ENCODE measurements around the gene CAPN7.

Gene CAPN7

DNA sequence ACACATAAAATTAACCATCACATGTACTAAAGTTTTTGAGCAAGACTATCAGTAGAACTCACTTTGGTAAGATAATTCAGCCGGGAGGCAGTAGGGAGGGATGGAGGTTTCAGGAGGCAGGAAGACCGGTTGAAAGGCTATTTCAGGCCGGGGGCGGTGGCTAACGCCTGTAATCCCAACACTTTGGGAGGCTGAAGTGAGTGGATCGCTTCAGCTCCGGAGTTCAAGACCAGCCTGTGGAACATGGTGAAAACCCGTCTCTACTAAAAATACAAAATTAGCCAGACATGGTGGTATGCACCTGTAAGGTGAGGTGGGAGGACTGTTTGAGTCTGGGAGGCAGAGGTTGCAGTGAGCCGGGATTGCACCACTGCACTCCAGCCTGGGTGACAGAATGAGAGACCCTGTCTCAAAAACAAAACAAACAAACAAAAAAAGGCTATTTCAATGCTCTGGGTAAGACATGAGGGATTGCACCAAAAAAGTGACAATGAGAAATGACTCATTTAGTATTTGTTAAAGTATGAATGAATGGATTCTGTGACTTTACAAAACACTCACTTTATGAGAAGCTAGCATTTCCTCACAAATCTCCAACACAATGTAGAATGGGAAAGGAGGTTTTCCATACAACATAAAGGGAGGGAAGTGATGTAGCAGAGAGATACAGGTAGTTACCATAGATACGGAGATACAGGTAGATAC, 82.4 kb downstream of the CAPN7 start:
- no peak overlapping the region for H2AFZ ChIP-seq (ENCODE audit: low read depth, low read length, severe bottlenecking)
- H3K4me2 ChIP-seq (ENCODE audit: low read depth, low read length, poor library complexity, severe bottlenecking): no peak overlapping the region
- H3K79me2 ChIP-seq (ENCODE audit: insufficient read depth, low read length): no peaks in the 10 kb centered on the region
- H3K36me3 ChIP-seq (ENCODE audit: low read length): no peaks in the 10 kb centered on the region
- no peaks in the 10 kb centered on the region for H3F3A ChIP-seq (ENCODE audit: insufficient read depth)
- no peak overlapping the region for H3K27ac ChIP-seq (ENCODE audit: low read depth, low read length)
- H3K4me3 ChIP-seq (ENCODE audit: insufficient read depth, low read length, poor library complexity, severe bottlenecking): no peak overlapping the region
- no peaks in the 10 kb centered on the region for H4K20me1 ChIP-seq (ENCODE audit: low read depth, low read length)
- H3K27me3 ChIP-seq (ENCODE audit: low read length): no peaks in the 10 kb centered on the region
- no peak overlapping the region for H3K9ac ChIP-seq (ENCODE audit: low read length)
- H3K9me3 ChIP-seq (ENCODE audit: insufficient read depth, low read length): no peaks in the 10 kb centered on the region
- no peaks in the 10 kb centered on the region for H3K9me2 ChIP-seq (replicated peaks; ENCODE audit: insufficient read depth, low read length)
- TF ChIP-seq, protein P1, sequence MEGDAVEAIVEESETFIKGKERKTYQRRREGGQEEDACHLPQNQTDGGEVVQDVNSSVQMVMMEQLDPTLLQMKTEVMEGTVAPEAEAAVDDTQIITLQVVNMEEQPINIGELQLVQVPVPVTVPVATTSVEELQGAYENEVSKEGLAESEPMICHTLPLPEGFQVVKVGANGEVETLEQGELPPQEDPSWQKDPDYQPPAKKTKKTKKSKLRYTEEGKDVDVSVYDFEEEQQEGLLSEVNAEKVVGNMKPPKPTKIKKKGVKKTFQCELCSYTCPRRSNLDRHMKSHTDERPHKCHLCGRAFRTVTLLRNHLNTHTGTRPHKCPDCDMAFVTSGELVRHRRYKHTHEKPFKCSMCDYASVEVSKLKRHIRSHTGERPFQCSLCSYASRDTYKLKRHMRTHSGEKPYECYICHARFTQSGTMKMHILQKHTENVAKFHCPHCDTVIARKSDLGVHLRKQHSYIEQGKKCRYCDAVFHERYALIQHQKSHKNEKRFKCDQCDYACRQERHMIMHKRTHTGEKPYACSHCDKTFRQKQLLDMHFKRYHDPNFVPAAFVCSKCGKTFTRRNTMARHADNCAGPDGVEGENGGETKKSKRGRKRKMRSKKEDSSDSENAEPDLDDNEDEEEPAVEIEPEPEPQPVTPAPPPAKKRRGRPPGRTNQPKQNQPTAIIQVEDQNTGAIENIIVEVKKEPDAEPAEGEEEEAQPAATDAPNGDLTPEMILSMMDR (IDR thresholded peaks at IDR 0.05; ENCODE audit: insufficient read depth, low read length, poor library complexity, severe bottlenecking): no peak
- no peak for TF ChIP-seq EZH2phosphoT487 (conservative IDR thresholded peaks at IDR 0.05; ENCODE audit: low read length)

DNA sequence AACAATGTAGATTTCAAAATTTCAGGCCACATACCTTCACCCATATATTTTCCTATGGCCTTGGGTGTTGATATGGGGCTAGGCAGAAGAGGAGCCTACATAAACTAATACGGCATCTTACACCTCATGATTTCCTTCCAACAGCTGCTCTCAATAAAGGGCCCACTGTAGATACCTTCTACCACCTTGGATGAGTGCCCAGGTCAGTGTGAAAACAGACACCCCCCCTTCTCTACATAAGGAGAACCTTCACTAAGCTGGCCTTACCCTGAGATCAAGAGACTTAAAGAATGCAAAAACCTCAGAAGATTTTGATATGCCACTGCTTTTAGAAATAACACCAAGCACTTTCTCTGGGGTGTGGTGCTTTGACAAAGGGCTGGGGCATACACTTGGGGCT, 83.6 kb downstream of the CAPN7 start:
- H3K79me2 ChIP-seq (ENCODE audit: insufficient read depth, low read length): no peaks in the 10 kb centered on the region
- H3K4me3 ChIP-seq (ENCODE audit: insufficient read depth, low read length, poor library complexity, severe bottlenecking): no peak overlapping the region
- H3K27ac ChIP-seq (ENCODE audit: low read depth, low read length): no peak overlapping the region
- H3F3A ChIP-seq (ENCODE audit: insufficient read depth): no peaks in the 10 kb centered on the region
- H3K9me2 ChIP-seq (replicated peaks; ENCODE audit: insufficient read depth, low read length): no peaks in the 10 kb centered on the region
- no peaks in the 10 kb centered on the region for H3K27me3 ChIP-seq (ENCODE audit: low read length)
- no peak overlapping the region for H3K4me2 ChIP-seq (ENCODE audit: low read depth, low read length, poor library complexity, severe bottlenecking)
- no peaks in the 10 kb centered on the region for H3K9me3 ChIP-seq (ENCODE audit: insufficient read depth, low read length)
- H2AFZ ChIP-seq (ENCODE audit: low read depth, low read length, severe bottlenecking): no peak overlapping the region
- no peak overlapping the region for H3K9ac ChIP-seq (ENCODE audit: low read length)
- TF ChIP-seq, protein P1 (IDR thresholded peaks at IDR 0.05; ENCODE audit: insufficient read depth, low read length, poor library complexity, severe bottlenecking): no peak
- no peak for TF ChIP-seq EZH2phosphoT487 (conservative IDR thresholded peaks at IDR 0.05; ENCODE audit: low read length)
- H4K20me1 ChIP-seq (ENCODE audit: low read depth, low read length): no peaks in the 10 kb centered on the region
- H3K36me3 ChIP-seq (ENCODE audit: low read length): no peaks in the 10 kb centered on the region

DNA sequence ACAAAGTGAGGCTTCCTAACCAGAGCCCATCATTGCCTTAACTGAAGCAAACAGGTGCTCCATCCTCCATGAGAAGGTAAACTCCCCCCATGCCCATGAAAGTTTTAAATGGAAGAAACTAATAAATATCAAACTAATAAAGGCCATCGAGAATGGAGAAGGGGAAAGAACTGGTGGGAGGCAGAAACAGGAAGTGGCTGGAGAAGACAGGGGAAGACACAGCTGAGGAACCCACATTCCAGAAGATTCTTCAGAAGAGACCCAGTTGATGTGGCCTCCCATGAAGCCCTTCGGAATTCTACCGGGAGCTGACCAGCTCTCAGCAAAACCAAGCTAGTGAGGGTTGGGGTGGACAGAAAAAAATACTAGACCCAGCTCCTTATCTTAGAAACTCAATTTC, 84.7 kb downstream of the CAPN7 start:
- Histone ChIP-seq H3K9ac (ENCODE audit: low read length) (no peak overlapping the region), H3K4me3 (ENCODE audit: insufficient read depth, low read length, poor library complexity, severe bottlenecking) (no peak overlapping the region)

More for the DNA sequence above, 84.7 kb downstream of the CAPN7 start:
- Histone ChIP-seq H4K20me1 (ENCODE audit: low read depth, low read length) (no peaks in the 10 kb centered on the region), H3K79me2 (ENCODE audit: insufficient read depth, low read length) (no peaks in the 10 kb centered on the region), H3K27ac (ENCODE audit: low read depth, low read length) (no peak overlapping the region), H3K36me3 (ENCODE audit: low read length) (no peaks in the 10 kb centered on the region), H3K9me2 (replicated peaks; ENCODE audit: insufficient read depth, low read length) (no peaks in the 10 kb centered on the region), H3K9me3 (ENCODE audit: insufficient read depth, low read length) (no peaks in the 10 kb centered on the region), H2AFZ (ENCODE audit: low read depth, low read length, severe bottlenecking) (no peak overlapping the region), H3F3A (ENCODE audit: insufficient read depth) (no peaks in the 10 kb centered on the region), H3K27me3 (ENCODE audit: low read length) (no peaks in the 10 kb centered on the region), H3K4me2 (ENCODE audit: low read depth, low read length, poor library complexity, severe bottlenecking) (no peak overlapping the region)
- TF ChIP-seq EZH2phosphoT487 (conservative IDR thresholded peaks at IDR 0.05; ENCODE audit: low read length): no peak
- TF ChIP-seq, protein P1 (IDR thresholded peaks at IDR 0.05; ENCODE audit: insufficient read depth, low read length, poor library complexity, severe bottlenecking): no peak
